IMR-90 (cell line): ENCODE data around the gene ADAMTS18. TPM values are rescaled to one million over a fixed set of nuclear protein-coding genes. Genes with fewer than 3 reads are reported as not detected.

Source experiments
- ATAC-seq: fragments of 200-7000 bp; cut with Tn5 transposase; 2 replicates; pipeline ENCODE4 v1.9.1; 2020; ENCODE audit warnings: low read depth, mild to moderate bottlenecking, moderate library complexity
- BruUV-seq: library from RNA; stranded (reverse); fragments of 400-500 nt; replicated peaks from 2 replicates; lab custom pipeline; 2021; lab: Mats Ljungman, UMichigan
- CTCF ChIA-PET: fragments of 300-600 bp; formaldehyde crosslinking; extraction: SDS; loops from one replicate; lab custom pipeline; 2021; ENCODE audit warnings: antibody characterized with exemption; lab: Yijun Ruan, JAX
- POLR2A ChIA-PET: fragments of 300-600 bp; sonication (Branson Sonifier 250); formaldehyde crosslinking; loops from one replicate; lab custom pipeline; 2022; ENCODE audit warnings: antibody characterized with exemption; ENCODE audit not compliant: unreplicated experiment; lab: Charles Lee
- DNase-seq: peaks from one replicate; pipeline ENCODE4 v3.0.0; 2013
- H2AFZ ChIP-seq: replicated peaks from 2 replicates; pipeline ENCODE3; 2013; ENCODE audit warnings: low read length, mild to moderate bottlenecking; ENCODE audit not compliant: poor library complexity
- H2AK5ac ChIP-seq: 2 replicates; pipeline ENCODE4 v1.6.1; 2013; ENCODE audit warnings: low read depth, low read length, inconsistent platforms
- H2AK9ac ChIP-seq: replicated peaks from 2 replicates; pipeline ENCODE3; 2013; ENCODE audit warnings: mild to moderate bottlenecking, low read depth, low read length, moderate library complexity; ENCODE audit not compliant: poor library complexity
- H2BK120ac ChIP-seq: 2 replicates; pipeline ENCODE4 v1.6.1; 2013; ENCODE audit warnings: low read depth, low read length, inconsistent platforms
- H2BK15ac ChIP-seq: 3 replicates; pipeline ENCODE4 v1.6.1; 2013; ENCODE audit warnings: low read depth, low read length, inconsistent platforms
- H2BK20ac ChIP-seq: 2 replicates; pipeline ENCODE4 v1.6.1; 2013; ENCODE audit warnings: low read depth, mild to moderate bottlenecking, inconsistent platforms, low read length, moderate library complexity
- H2BK5ac ChIP-seq: 2 replicates; pipeline ENCODE4 v1.6.1; 2013; ENCODE audit warnings: mild to moderate bottlenecking, low read depth, low read length, inconsistent platforms; ENCODE audit not compliant: poor library complexity, severe bottlenecking
- H3K14ac ChIP-seq: replicated peaks from 2 replicates; pipeline ENCODE4 v1.6.1; 2013; ENCODE audit warnings: low read depth, low read length, inconsistent platforms
- H3K18ac ChIP-seq: 2 replicates; pipeline ENCODE4 v1.6.1; 2013; ENCODE audit warnings: low read depth, low read length, control low read depth
- H3K23ac ChIP-seq: 2 replicates; pipeline ENCODE4 v1.6.1; 2013; ENCODE audit warnings: low read depth, low read length, inconsistent platforms
- H3K27ac ChIP-seq: 2 replicates; pipeline ENCODE4 v1.5.1; 2013; ENCODE audit warnings: mild to moderate bottlenecking, control low read depth, low read length; ENCODE audit not compliant: insufficient read depth
- H3K27me3 ChIP-seq: 2 replicates; pipeline ENCODE4 v1.6.1; 2013; ENCODE audit warnings: low read length; ENCODE audit not compliant: control insufficient read depth, insufficient read depth
- H3K36me3 ChIP-seq: 2 replicates; pipeline ENCODE4 v1.6.1; 2013; ENCODE audit warnings: low read length, mixed read lengths; ENCODE audit not compliant: control insufficient read depth, insufficient read depth
- H3K4ac ChIP-seq: 2 replicates; pipeline ENCODE4 v1.6.1; 2013; ENCODE audit warnings: low read depth, low read length, inconsistent platforms
- H3K4me1 ChIP-seq: 2 replicates; pipeline ENCODE4 v1.6.1; 2013; ENCODE audit warnings: low read length, mixed read lengths; ENCODE audit not compliant: control insufficient read depth, insufficient read depth
- H3K4me2 ChIP-seq: 2 replicates; pipeline ENCODE4 v1.6.1; 2013; ENCODE audit warnings: low read depth, mild to moderate bottlenecking, control low read depth, low read length, moderate library complexity
- H3K4me3 ChIP-seq: 2 replicates; pipeline ENCODE4 v1.5.1; 2013; ENCODE audit warnings: low read depth, mild to moderate bottlenecking, control low read depth, low read length, moderate library complexity; ENCODE audit not compliant: insufficient read depth
- H3K56ac ChIP-seq: 2 replicates; pipeline ENCODE4 v1.6.1; 2013; ENCODE audit warnings: low read length, inconsistent platforms; ENCODE audit not compliant: insufficient read depth; ENCODE audit errors: extremely low read depth
- H3K79me1 ChIP-seq, 2 experiments: 2 replicates each; pipeline ENCODE4 v1.6.1; 2013; ENCODE audit warnings: low read length in 2 of 2, inconsistent platforms in 1 of 2, low read depth in 1 of 2
- H3K9ac ChIP-seq: 2 replicates; pipeline ENCODE4 v1.6.1; 2013; ENCODE audit warnings: low read depth, low read length, control low read depth
- H3K9me1 ChIP-seq: 2 replicates; pipeline ENCODE4 v1.6.1; 2013; ENCODE audit warnings: low read length, inconsistent platforms; ENCODE audit not compliant: insufficient read depth
- H3K9me3 ChIP-seq: 2 replicates; pipeline ENCODE4 v1.6.1; 2013; ENCODE audit warnings: low read length; ENCODE audit not compliant: control insufficient read depth, insufficient read depth
- H4K20me1 ChIP-seq: 2 replicates; pipeline ENCODE4 v1.6.1; 2013; ENCODE audit warnings: low read length, inconsistent platforms; ENCODE audit not compliant: insufficient read depth
- H4K5ac ChIP-seq: 2 replicates; pipeline ENCODE4 v1.6.1; 2013; ENCODE audit warnings: mild to moderate bottlenecking, low read depth, low read length, control low read depth
- H4K8ac ChIP-seq, 2 experiments: 2 replicates each; pipeline ENCODE4 v1.6.1; 2013; ENCODE audit warnings: low read depth in 2 of 2, low read length in 2 of 2, control low read depth in 1 of 2, inconsistent platforms in 1 of 2
- H4K91ac ChIP-seq: 2 replicates; pipeline ENCODE4 v1.6.1; 2013; ENCODE audit warnings: low read depth, low read length, inconsistent platforms; ENCODE audit not compliant: insufficient read depth
- BHLHE40 ChIP-seq: fragments of 150-350 bp; IDR thresholded peaks from 2 replicates; pipeline ENCODE4 v1.6.1; 2016; ENCODE audit warnings: mild to moderate bottlenecking, low read depth, low read length
- CHD1 ChIP-seq: IDR thresholded peaks from 2 replicates; pipeline ENCODE4 v1.6.1; 2012; ENCODE audit warnings: low read depth, low read length, improper control_type of control experiment
- CTCF ChIP-seq: conservative IDR thresholded peaks from 2 replicates; pipeline ENCODE4 v1.5.1; 2012; ENCODE audit warnings: mild to moderate bottlenecking, low read depth, low read length, improper control_type of control experiment
- ELK1 ChIP-seq: fragments of 150-350 bp; IDR thresholded peaks from 2 replicates; pipeline ENCODE4 v1.6.1; 2016; ENCODE audit warnings: low read depth, mild to moderate bottlenecking, low read length, moderate library complexity, borderline replicate concordance
- FOS ChIP-seq: fragments of 150-350 bp; IDR thresholded peaks from 2 replicates; pipeline ENCODE4 v1.6.1; 2016; ENCODE audit warnings: low read depth, low read length
- MAFK ChIP-seq: IDR thresholded peaks from 2 replicates; pipeline ENCODE4 v1.6.1; 2012; ENCODE audit warnings: low read depth, low read length, improper control_type of control experiment
- MAZ ChIP-seq: IDR thresholded peaks from 2 replicates; pipeline ENCODE4 v1.6.1; 2012; ENCODE audit warnings: low read depth, mild to moderate bottlenecking, low read length, improper control_type of control experiment, moderate library complexity, borderline replicate concordance
- NFE2L2 ChIP-seq: fragments of 150-350 bp; IDR thresholded peaks from 2 replicates; pipeline ENCODE4 v1.6.1; 2016; ENCODE audit warnings: low read depth, mild to moderate bottlenecking, low read length
- POLR2A ChIP-seq: IDR thresholded peaks from 2 replicates; pipeline ENCODE4 v1.6.1; 2012; ENCODE audit warnings: mild to moderate bottlenecking, low read depth, low read length
- RAD21 ChIP-seq: IDR thresholded peaks from 2 replicates; pipeline ENCODE4 v1.6.1; 2012; ENCODE audit warnings: low read length, improper control_type of control experiment
- RCOR1 ChIP-seq: IDR thresholded peaks from 2 replicates; pipeline ENCODE4 v1.6.1; 2012; ENCODE audit warnings: mild to moderate bottlenecking, low read length, improper control_type of control experiment; ENCODE audit not compliant: insufficient replicate concordance
- SMC3 ChIP-seq: fragments of 150-350 bp; IDR thresholded peaks from 2 replicates; pipeline ENCODE4 v1.6.1; 2016; ENCODE audit warnings: low read depth, mild to moderate bottlenecking, antibody characterized with exemption, low read length, moderate library complexity
- USF2 ChIP-seq: fragments of 150-350 bp; IDR thresholded peaks from 2 replicates; pipeline ENCODE4 v1.6.1; 2017; ENCODE audit warnings: mild to moderate bottlenecking, antibody characterized with exemption, low read length, low read depth
- WGBS, 2 experiments: methylation state at CpG; one replicate each; pipeline versions ENCODE4 v1.1.5 to v1.1.7; 2013; ENCODE audit warnings: missing lambda C conversion rate in 2 of 2; ENCODE audit not compliant: insufficient read length in 1 of 2; ENCODE audit errors: extremely low coverage in 2 of 2; 5-methylcytosine and 5-hydroxymethylcytosine counted together
- dilution Hi-C: fragments of 300-500 bp; cut with HindIII; formaldehyde crosslinking; loops from one replicate; pipeline ENCODE4 v1.14.3; 2018; ENCODE audit warnings: low sequenced_read_pairs; ENCODE audit not compliant: unreplicated experiment
- in situ Hi-C: fragments of 300-500 bp; cut with MboI; formaldehyde crosslinking; loops from 3 replicates; pipeline ENCODE4 v1.14.3; 2019; ENCODE audit warnings: low sequenced_read_pairs, inconsistent platforms, mixed read lengths
- intact Hi-C: fragments of 100-400 bp; cut with micrococcal nuclease; formaldehyde crosslinking; loops from 2 replicates; pipeline ENCODE4 v1.10.0; 2022
- polyA plus RNA-seq, 3 experiments: library from polyadenylated mRNA; depleted of rRNA; stranded (reverse); fragments of >200 nt; gene quantifications; 2 replicates each; pipeline ENCODE4 v1.2.3, GENCODE V29; 2012; ENCODE audit warnings: low replicate concordance in 1 of 3
- total RNA-seq: library from RNA; depleted of rRNA; stranded (reverse); fragments of >200 nt; gene quantifications from 2 replicates; pipeline ENCODE4 v1.2.3, GENCODE V29; 2012

Gene ADAMTS18
- total and polyA plus RNA-seq, 2 of the 4 experiments (the other 2 are of a cell fraction), result not detected

GRCh38 chr16:77386831-77387814, 47.7 kb downstream of the ADAMTS18 start:
- in situ Hi-C loops (no loop called here), dilution Hi-C loops (no loop called here), intact Hi-C loops (no loop called here)
- H3K9me3 ChIP-seq, result no peaks in the 10 kb centered on the region
- DNase-seq, result no peak
- no peaks in the 10 kb centered on the region for H3K9me1 ChIP-seq
- H2AFZ ChIP-seq, result no peak overlapping the region
- no peak overlapping the region for H3K9ac ChIP-seq
- no peak overlapping the region for H3K56ac ChIP-seq
- ChIA-PET POLR2A (no interaction called here), CTCF (no interaction called here)
- WGBS, 2 experiments, result no CpG with 5 or more reads among the region's 9 CpGs
- H2AK5ac ChIP-seq, result no peak overlapping the region
- H2AK9ac ChIP-seq, result no peak overlapping the region
- no peak overlapping the region for H3K14ac ChIP-seq
- no TSS peak for BruUV-seq
- no peak overlapping the region for H3K4me3 ChIP-seq
- H3K79me1 ChIP-seq, result no peaks in the 10 kb centered on the region
- H3K27ac ChIP-seq, result no peak overlapping the region
- TF ChIP-seq NFE2L2 (no peak), FOS (no peak), USF2 (no peak), POLR2A (no peak), MAZ (no peak), RCOR1 (no peak), CTCF (no peak), BHLHE40 (no peak), RAD21 (no peak), CHD1 (no peak), SMC3 (no peak), MAFK (no peak), ELK1 (no peak)
- no peak for ATAC-seq
- no peak overlapping the region for H2BK120ac ChIP-seq
- H3K23ac ChIP-seq, result no peak overlapping the region
- H4K91ac ChIP-seq, result no peak overlapping the region
- no peak overlapping the region for H3K4me2 ChIP-seq
- H3K18ac ChIP-seq, result no peak overlapping the region
- H3K36me3 ChIP-seq, result no peaks in the 10 kb centered on the region
- H2BK20ac ChIP-seq, result no peak overlapping the region
- no peak overlapping the region for H2BK5ac ChIP-seq
- H3K4ac ChIP-seq, result no peak overlapping the region
- H2BK15ac ChIP-seq, result no peak overlapping the region
- no peaks in the 10 kb centered on the region for H4K20me1 ChIP-seq
- no peak overlapping the region for H4K8ac ChIP-seq
- H3K4me1 ChIP-seq, result no peaks in the 10 kb centered on the region
- H4K5ac ChIP-seq, result no peak overlapping the region
- no peaks in the 10 kb centered on the region for H3K27me3 ChIP-seq
